NCI-H187 treated with DMSO at 0.1 percent for 48 hours (cell line): Measurements from ENCODE around the gene IL1R2.

Source experiments
- DNase-seq: peaks from one replicate; lab custom pipeline; 2025; lab: John Stamatoyannopoulos, UW

The IL1R2 gene

GRCh38 chr2:102022884-102023539 lies 31.3 kb downstream of the IL1R2 start:
- DNase-seq = no peak

DNA sequence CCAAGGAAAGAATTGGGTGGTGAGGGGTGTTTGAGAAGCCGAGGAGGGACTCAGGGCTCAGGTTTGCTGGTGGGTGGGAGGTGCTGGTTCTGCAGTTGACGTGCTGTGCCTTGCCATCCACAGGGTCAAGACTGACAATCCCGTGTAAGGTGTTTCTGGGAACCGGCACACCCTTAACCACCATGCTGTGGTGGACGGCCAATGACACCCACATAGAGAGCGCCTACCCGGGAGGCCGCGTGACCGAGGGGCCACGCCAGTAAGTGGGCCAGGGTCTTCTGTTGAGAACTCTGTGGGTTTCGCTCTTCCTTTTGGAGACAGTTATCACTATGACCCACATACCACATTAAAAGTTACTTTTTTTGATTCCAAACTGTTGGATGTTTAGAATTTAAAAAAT lies 32.6 kb downstream of the IL1R2 start:
- DNase-seq = no peak

DNA sequence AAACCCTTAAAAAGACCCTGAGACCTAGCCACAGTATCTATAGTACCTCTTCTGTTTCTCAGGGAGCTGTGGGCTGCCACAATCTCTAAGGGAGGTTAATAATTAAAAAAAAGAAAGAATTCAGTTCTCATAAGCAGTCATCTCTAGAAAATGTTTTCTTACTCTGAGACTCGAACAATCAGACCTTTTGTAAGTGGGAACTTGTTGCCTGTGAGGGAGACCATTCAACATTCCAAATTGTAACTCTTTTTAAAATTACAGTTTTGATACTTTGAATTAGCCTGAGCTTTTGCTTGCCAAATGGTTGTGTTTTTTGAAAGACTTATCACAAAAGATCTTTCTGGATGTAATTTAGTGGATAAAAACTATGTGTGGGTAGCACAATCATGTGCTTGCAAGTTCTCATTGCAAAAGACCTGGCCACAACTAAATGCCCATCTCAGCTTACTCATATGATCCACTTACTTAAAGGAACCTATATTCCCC lies 33.3 kb downstream of the IL1R2 start:
- no peak for DNase-seq

DNA sequence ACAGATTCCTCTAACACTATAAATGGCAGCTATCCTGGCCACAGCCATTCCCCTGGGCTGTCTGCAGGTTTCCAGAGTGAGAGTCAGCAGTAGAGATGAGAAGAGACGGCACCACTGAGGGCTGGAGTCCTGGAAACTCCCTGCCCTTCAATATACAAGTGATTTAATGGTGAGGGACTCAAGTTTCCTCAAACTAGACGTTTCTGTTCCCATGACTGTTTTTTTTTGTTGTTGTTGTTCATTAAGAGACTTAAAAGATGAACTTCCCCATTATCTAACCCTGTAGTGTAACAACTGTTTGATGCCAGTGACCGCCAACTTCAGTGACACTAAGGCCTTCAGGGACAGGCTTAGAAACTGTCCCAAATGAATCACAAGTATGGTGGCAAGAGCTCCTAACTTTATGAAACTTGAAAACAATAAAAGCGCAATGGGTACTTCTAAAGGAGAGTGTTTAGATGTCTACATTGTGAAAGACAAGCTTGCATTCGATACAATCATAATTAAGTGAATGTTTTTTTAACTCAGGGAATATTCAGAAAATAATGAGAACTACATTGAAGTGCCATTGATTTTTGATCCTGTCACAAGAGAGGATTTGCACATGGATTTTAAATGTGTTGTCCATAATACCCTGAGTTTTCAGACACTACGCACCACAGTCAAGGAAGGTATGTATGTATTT lies 34.0 kb downstream of the IL1R2 start:
- no peak for DNase-seq

- no peak for DNase-seq
These were observed 35.5 kb downstream of the IL1R2 start for GRCh38 chr2:102027036-102027980.

DNA sequence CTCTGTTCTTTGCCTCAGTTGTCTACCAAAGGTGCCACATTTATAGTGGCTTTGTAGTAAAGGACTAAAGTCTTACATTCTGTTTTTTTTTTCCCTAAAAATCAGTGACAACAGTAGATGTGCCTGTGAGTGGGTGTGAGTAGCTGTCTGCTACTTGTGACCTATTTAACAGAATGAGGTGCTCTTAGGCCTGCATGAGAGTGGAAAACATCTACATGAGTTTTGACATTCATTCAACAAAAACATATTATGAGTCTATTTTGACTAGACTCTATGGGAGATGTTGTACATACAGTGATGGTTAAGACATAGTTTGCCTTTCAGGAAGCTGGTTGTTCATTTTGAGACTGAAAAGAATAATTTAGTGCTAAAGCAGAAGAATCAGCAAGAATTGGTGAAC lies 36.7 kb downstream of the IL1R2 start:
- no peak for DNase-seq

DNA sequence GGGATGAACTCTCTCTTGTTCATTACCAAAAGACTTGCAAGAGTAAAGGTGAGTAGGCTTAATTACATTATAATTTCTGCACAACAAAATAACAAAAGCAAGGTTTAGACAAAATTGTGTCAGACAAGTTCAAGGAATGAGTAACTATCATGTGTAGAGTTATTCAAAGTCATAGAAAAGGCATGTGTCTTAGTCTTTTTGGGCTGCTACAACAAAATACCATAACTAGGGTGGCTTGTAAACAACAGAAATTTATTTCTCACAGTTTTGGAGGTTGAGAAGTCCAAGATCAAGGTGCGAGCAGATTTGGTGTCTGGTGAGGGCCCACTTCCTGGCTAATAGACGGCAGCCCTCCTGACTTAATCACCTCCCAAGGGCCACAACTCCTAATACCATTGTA lies 37.6 kb downstream of the IL1R2 start:
- no peak for DNase-seq

GRCh38 chr2:102029952-102030351 lies 38.2 kb downstream of the IL1R2 start:
- DNase-seq = no peak

DNA sequence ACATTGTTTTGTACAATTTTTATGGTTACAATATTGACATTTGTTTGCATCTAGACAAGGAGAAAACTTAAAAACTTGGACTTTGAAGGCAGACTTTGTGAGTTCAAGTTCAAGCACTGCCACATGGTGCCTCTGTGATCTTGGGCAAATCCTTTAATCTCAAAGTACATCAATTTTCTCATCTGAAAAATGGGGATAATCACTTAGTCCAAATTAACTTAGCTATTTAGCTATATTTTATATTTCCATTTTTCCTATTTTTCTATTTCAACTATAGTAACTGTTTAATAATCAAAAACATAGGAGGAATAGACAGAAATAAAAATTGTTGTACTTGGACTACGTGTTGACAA lies 38.7 kb downstream of the IL1R2 start:
- no peak for DNase-seq

DNA sequence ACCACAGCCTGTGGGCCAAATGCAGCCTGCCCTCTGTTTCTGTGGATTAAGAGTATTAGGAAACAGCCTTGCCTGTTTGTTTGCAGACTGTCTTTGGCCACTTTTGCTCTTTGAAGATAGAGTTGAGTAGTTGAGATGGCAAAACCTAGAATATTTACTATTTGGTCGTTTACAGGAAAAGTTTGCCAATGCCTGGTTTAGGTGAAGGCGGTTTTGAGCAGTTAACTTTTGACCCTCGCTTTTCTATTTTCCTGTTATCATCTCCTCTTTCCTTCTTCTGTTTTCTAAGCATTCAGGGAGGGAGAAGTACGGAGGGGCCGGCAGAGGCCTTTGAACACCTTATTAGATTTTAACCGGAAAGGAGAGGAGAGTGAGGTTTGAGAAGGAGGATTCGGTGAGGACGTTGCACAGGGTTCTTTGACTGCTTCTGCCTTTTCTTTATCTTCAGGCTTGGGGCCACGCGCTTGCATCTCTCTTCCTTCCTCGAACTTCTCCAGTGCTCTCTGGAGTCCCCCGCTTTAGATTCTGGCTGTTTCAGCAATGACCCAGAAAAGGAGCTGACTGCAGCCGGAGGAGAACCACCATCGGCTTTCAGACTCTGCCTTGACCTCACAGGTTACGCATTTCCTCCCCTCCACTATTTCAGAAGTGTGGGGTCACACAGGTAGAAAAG lies 39.2 kb downstream of the IL1R2 start:
- no peak for DNase-seq

DNA sequence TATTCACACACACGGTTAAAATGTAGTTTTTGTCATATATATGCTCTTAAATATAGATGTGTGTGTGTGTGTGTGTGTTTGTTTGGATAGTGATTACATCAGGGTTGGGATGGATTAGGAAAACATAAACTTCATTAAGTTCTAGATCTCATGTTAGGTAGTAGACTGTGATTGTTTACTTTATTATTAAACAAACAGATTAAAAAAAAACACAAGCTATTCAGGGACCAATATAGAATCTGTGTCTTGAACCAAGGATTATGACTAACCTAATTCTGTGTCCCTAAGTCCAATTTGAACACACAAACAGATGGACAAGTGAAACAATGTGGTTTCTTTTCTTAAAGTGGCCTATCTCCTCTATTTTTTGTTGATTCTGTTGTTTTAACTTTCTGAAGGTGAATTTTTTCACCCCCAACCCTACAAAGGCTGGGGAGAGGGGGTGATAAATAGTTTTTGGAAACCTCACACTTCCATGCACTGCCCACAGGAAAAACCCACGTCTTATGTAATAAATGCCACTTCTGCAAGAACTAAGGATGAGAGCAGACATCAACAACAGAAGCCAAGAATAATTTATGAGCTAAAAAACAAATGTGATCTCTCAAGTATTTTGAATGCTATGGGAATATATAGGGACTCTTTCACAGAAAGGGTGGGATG lies 40.7 kb downstream of the IL1R2 start:
- DNase-seq = no peak

DNA sequence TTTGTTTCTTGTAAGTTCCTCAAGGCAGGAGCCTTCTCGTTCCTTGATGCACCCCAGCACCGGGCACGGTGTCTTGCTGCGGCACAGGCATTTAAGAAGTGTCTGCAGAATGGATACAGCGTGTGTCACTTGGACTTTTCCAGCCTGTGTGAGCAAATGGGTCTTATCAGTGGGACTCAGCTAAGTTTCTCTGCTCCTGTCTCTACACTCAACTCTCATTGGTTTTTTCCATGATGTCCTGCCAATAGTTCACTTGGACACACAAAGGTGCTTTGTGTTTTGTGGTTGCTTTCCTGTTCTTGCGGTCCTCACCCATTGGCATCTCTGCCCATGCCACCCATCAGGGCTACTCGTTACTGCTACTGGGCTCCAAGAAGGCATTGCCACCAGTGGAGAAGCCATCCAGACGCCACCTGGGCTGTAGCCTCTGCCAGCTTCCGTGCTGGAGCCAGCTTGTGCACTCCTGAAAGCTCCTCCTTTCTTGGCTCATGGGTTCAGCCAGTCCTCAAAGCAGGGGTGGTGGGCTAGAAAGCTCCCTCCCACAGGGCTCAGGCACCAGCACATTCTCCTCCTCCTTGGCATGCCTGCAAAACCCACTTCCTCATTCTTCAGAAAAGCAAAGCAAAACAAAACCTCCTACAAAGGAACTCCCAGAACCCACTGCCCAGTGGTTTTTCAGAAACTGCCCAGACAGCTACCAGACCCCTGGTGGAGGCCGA lies 41.4 kb downstream of the IL1R2 start:
- DNase-seq = no peak

DNA sequence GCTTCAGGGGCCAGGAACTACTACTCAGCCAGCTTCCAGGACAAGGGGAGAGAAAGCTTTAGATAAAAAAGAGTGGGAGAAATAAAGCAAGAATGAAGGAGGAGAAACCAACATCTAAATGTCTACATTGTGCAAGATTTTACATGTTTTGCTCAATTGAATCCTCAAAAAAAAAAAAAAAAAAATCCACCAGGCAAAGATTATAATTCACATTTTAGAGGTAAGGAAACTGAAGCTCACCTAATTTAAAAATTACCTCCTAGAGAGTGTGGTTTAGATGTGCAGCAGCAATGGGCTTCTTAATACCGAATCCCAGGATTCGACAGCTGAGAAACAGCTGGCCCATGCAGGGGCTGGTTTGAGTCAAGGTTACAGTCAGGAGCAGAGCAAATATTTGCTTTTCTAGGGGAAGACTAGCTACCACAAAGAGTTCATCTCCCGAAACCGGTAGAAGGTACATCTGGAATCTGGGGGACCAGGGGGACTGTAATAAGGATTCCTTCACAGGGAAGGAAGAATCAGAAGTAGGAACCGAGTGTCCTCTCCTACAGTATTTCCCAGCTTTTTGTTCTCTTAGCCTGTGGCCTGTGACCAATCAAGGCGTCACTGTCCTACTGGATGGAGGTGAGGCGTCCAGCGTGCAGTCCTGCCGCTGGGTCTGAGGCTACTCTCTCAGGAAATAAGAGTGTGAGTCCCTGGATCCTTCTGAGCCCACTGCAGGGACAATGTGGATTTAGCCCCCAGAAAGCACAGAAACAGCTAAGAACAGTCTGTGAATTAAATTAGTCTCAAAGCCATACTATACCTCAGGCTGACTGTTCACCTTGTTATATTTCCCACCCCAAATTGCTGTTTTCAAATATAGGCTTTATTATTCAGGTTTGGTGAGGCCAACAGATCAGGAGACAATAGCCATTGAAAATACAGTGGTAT lies 42.3 kb downstream of the IL1R2 start:
- DNase-seq = no peak

- no peak for DNase-seq
These were observed 43.2 kb downstream of the IL1R2 start for GRCh38 chr2:102034683-102035548.

DNA sequence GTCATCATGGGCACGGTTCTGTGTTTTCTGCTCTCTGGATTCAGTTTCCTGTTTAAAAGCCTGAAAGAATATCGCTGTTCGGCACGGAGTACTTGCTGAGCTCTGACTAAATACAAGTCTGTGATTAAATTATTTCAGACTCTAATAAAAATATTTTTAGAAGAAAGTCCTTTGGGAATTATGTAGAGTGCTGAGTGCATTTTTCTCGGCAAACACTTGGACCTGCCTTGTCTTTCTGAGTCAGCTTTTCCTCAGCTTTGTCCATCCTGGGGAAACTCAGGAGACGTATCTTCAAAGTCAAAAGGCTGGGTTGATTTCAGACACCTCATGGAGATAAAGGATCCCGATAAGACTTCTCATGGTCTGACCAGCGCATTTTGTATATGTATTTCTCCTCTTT lies 45.9 kb downstream of the IL1R2 start:
- DNase-seq = no peak

DNA sequence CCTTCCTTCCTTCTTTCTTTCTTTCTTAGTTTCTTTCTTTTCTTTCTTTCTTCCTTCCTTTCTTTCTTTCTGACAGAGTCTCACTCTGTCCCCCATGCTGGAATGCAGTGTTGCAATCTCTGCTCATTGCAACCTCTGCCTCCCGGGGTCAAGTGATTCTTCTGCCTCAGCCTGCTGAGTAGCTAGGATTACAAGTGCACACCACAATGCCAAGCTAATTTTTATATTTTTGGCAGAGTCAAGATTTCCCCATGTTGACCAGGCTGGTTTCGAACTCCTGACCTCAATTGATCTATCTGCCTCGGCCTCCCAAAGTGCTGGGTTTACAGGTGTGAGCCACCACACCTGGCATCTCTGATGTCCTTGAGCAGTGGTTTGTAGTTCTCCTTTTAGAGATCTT lies 48.5 kb downstream of the IL1R2 start:
- DNase-seq = no peak

GRCh38 chr2:102041351-102041750 lies 49.6 kb downstream of the IL1R2 start:
- DNase-seq = no peak

DNA sequence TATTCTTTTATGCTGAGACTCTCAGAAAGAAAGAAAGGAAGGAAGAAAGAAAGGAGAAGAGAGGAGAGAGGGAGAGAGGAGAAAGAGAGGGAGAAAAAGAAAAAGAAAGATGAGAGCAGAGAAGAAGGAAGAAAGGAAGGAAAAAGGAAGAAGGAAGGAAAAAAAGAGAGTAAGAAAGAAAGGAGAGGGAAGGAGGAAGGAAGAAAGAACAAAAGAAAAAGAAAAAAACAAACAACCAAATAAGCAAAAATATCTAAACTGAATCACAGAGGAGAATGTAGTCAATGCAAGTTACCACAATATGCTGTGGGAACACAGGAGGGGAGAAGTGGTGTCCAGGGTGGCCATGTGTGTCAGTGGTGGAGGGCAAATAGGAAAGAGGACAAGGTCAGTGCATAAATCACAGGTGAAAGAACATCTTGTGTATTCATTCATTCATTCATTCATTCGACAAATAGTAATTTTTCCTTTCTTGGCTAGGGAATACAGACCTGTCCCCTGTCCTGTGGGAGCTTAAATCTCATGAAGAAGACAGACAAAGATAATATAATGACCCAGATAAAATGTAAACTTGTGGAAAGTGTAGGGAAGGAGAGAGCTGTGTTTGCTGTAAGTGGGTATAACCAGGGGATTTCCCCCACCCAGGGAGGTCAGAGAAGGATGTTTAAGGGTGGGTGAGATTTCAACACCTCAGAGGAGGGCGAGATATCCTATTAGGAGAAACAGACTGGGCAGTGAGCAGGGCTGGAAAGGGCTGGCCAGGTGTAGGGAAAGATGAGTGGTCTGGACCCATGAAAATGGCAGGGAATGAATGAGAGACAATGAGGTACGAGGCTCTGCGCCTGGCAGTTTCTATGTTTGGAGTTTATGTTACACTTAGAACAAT lies 50.7 kb downstream of the IL1R2 start:
- DNase-seq = no peak
